H7 (cell line): ENCODE measurements around the gene VEGFD. TPM values are rescaled to one million over a fixed set of nuclear protein-coding genes. Genes with fewer than 3 reads are reported as not detected.

ENCODE experiments used
- DNase-seq: peaks from one replicate; pipeline ENCODE4 v3.0.0; 2012
- H3K27me3 ChIP-seq: 2 replicates; pipeline ENCODE4 v1.6.0; 2011; ENCODE audit warnings: mild to moderate bottlenecking, low read length; ENCODE audit not compliant: control insufficient read depth, insufficient read depth
- H3K36me3 ChIP-seq: replicated peaks from 2 replicates; pipeline ENCODE4 v1.5.1; 2011; ENCODE audit warnings: low read length; ENCODE audit not compliant: control insufficient read depth, insufficient read depth
- H3K4me3 ChIP-seq: 2 replicates; pipeline ENCODE4 v1.5.1; 2011; ENCODE audit warnings: low read depth, mild to moderate bottlenecking, control low read depth, low read length, moderate library complexity; ENCODE audit not compliant: insufficient read depth
- total RNA-seq: library from RNA; depleted of rRNA; stranded (reverse); fragments of >200 nt; shearing (Covaris generic); gene quantifications from 2 replicates; pipeline ENCODE4 v1.2.3, GENCODE V29; 2014

Gene VEGFD
- total RNA-seq, 1 experiment from 2014 or later = 0.80 TPM

DNA sequence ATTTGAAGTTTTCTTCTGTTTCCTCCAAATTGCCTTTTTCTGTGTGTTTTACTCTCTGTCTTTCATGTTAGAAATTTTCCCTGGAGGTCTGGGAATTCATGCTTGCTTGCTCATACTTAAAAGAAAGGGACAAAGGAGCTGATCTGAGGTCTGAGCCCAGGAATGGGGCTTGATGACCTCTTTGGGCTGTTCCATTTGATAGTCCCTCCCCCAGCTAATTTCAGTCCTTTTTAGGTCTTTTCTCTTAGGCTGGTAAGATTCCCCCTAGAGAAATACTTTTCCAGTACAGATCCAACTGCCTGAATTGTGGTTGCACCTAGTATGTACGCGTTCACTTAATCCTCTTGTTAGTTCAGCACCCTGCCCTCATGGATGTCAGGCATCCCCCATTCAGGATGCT, 43.3 kb downstream of the VEGFD start:
- no peak overlapping the region for H3K4me3 ChIP-seq
- no peaks in the 10 kb centered on the region for H3K36me3 ChIP-seq
- peaks cover 2% of the 10 kb centered on the region for H3K27me3 ChIP-seq
- no peak for DNase-seq

DNA sequence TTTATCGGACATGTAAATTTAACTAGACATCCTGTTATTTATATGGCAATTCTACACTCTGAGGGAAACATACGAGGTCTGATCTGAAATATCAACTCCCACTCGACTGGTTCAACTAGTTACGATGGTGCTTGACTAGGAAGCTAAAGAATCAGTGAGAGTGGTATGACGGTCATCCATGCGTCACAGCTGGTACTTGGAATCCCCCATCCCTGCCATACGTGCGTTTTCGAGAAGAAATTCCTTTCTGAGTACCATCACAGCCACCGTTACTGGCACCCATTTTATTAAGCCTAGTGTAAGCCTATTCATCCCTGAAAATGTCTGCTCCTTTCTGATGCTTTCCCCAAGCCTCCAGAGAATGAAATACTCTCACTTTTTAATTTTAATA, 48.2 kb downstream of the VEGFD start:
- H3K27me3 ChIP-seq = no peaks in the 10 kb centered on the region; the same call in 1 of the 2 replicates
- peak overlapping the region; percentile 23 for H3K4me3 ChIP-seq
- H3K36me3 ChIP-seq = no peaks in the 10 kb centered on the region; the same call in 1 of the 2 replicates
- peak; percentile 36 for DNase-seq

- peak; percentile 93 for DNase-seq
- Histone ChIP-seq H3K36me3 (no peaks in the 10 kb centered on the region; the same call in 1 of the 2 replicates), H3K4me3 (peak within 1 kb of the TSS; percentile 68), H3K27me3 (no peaks in the 10 kb centered on the region; the same call in 1 of the 2 replicates)
These were observed 48.8 kb downstream of the VEGFD start, which contains the start of gene PIGA for GRCh38 chrX:15335135-15336022. Gene PIGA (minus strand): TSS chrX:15335523. CDS start chrX:15331930, 3,593 bp downstream.

DNA sequence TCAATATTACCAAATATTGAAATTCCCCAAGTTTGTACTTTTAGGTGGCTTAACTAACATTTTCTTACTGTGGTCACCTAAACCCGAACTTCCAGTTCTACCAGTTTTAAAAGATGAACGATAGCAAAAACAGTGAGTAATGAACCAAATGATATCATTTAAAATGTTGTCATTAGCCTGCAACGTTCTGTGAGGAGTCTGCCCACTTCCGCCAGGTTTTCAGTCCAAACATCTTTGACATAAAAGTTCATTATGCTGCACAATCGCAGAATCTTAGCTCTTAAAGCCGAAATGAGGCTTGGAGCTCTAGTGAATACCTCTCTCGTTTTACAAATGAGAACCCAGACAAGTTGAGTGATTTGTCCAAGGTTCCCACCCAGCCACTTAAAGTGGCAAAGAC, 49.7 kb downstream of the VEGFD start:
- Histone ChIP-seq H3K4me3 (peak overlapping the region; percentile 68), H3K27me3 (no peaks in the 10 kb centered on the region; the same call in 1 of the 2 replicates), H3K36me3 (no peaks in the 10 kb centered on the region; the same call in 1 of the 2 replicates)
- no peak for DNase-seq

GRCh38 chrX:15328821-15329220, 55.4 kb downstream of the VEGFD start:
- no peaks in the 10 kb centered on the region; the same call in none of the 2 replicates for H3K36me3 ChIP-seq
- no peak overlapping the region for H3K4me3 ChIP-seq
- DNase-seq = no peak
- H3K27me3 ChIP-seq = no peaks in the 10 kb centered on the region

DNA sequence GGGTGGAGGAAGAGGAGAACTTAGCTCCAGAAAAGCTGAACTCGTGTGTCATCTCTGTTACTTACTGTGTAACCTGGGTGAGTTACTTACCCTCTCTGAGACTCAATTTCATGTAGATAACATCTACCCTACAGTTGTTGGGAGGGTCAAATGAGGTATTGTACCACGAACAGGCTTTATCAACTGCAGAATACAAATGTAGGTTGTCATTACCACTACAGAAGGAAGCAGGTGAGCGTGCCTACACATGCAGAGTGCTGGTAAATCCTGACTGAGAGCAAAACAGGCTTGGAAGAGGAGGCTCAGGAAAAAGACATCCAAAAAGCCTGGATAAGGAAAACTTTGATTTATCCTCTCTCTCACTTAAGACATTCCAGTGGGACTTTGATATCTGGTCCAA, 56.1 kb downstream of the VEGFD start:
- no peak overlapping the region for H3K4me3 ChIP-seq
- no peak for DNase-seq
- no peaks in the 10 kb centered on the region for H3K27me3 ChIP-seq
- H3K36me3 ChIP-seq = peaks cover 1% of the 10 kb centered on the region

DNA sequence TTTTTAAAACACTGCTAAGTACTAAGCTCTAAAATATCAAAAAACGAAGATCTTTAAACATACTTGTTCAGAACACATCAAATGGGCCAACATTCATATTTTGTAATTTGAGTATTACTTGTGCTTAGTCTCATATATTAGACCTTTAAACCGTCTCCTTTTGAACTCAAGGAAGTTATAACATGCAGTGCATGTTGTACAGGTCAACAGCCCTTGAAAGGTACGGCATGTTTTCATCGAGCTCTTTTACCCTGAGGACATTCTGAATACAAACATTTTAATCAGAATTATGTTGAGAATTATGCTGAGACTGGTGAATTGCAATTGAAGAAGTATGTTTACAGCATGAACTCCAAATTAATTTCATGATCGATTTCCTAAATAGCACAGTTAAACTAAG, 61.7 kb downstream of the VEGFD start:
- H3K27me3 ChIP-seq = no peaks in the 10 kb centered on the region
- no peak for DNase-seq
- H3K4me3 ChIP-seq = no peak overlapping the region
- peaks cover 1% of the 10 kb centered on the region for H3K36me3 ChIP-seq

DNA sequence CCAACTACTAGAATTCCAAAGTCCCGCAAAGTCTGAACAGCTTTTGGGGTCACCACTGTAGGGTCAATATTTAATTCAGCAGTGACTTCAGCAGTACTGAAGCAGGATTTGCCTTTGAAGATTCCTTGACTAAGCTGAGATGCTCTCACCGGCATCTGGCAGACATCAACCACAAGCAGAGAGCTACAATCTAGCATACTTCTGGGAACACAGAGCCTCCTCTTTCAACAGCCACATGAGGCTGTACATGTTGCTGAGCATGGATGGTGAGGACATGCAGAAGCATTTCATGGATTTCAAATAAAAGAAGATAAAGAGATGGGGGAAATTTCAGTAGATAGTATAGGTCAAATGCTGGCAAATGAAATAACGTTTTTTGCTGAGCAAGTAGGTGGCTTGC, 62.1 kb downstream of the VEGFD start:
- no peak for DNase-seq
- Histone ChIP-seq H3K4me3 (no peak overlapping the region), H3K36me3 (peaks cover 1% of the 10 kb centered on the region), H3K27me3 (no peaks in the 10 kb centered on the region)

GRCh38 chrX:15321447-15321846, 62.8 kb downstream of the VEGFD start:
- no peak for DNase-seq
- H3K36me3 ChIP-seq = peaks cover 1% of the 10 kb centered on the region
- H3K4me3 ChIP-seq = no peak overlapping the region
- no peaks in the 10 kb centered on the region for H3K27me3 ChIP-seq

DNA sequence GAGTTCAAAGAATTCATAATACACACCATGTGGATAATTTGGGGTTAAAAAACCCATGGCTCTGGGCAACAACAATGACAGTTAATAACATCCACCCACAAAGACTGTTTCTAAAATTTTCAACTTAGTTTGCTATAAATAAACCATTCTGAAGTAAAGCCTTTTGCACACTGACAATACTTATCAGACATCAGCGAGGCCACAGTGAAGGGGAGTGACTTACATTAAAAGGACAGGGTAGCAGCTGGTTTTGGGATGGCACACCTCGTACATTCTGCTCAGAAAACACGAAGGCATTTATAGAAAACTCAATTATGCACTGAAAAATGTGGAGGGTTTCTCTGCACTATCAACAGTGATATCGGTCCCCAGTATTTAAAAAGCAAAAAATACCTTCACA, 63.9 kb downstream of the VEGFD start:
- Histone ChIP-seq H3K36me3 (peaks cover 1% of the 10 kb centered on the region), H3K4me3 (no peak overlapping the region), H3K27me3 (no peaks in the 10 kb centered on the region)
- DNase-seq = no peak

GRCh38 chrX:15319075-15319474, 65.1 kb downstream of the VEGFD start:
- no peak for DNase-seq
- H3K36me3 ChIP-seq = peaks cover 1% of the 10 kb centered on the region; the same call in 1 of the 2 replicates
- no peaks in the 10 kb centered on the region for H3K27me3 ChIP-seq
- no peak overlapping the region for H3K4me3 ChIP-seq

DNA sequence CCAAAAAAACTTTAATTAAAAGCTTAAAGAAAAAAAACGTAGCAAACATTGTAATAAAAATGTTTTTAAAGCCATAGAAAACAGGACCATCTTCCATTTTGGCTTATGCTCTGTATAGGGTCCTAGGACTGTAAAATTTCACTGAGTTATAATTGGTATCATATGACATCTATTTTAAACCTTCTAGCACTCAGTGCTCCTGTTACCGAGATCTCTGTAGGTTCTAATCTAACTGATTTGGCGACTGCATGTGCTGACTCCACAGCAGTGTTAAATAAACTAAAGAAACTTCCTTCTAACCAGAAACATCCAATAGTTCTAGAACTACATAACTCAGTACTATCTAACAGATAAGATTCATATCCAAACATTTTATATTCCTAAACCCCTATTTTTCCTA, 68.7 kb downstream of the VEGFD start, which contains the start of gene ASB11:
Gene ASB11 (minus strand): TSS at position 132 of the 400 bp plus-strand sequence. CDS start 35 bp downstream, at position 97.
- Histone ChIP-seq H3K4me3 (no peak within 1 kb of the TSS), H3K36me3 (no peaks in the 10 kb centered on the region), H3K27me3 (no peaks in the 10 kb centered on the region)
- no peak for DNase-seq

DNA sequence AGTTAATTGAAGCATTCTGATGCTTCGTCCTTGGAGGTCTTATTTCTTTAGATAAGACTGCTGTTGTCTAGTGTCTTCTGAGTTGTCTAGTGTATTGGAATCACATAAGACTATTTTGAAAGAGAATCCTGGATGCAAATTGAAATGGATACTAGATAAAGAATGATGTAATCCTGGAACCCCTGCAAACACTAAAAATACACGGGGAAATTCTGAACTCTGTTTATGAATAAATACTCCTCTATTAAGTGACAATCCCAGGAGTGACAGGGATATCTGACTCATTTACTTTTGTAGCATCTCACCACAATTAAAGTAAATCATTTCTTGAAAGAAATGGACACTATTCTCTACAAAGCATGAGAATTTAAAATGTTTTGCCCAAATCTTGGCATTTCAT, 69.7 kb downstream of the VEGFD start:
- H3K36me3 ChIP-seq = no peaks in the 10 kb centered on the region
- H3K27me3 ChIP-seq = no peaks in the 10 kb centered on the region
- DNase-seq = no peak
- H3K4me3 ChIP-seq = no peak overlapping the region

- H3K4me3 ChIP-seq = no peak overlapping the region
- DNase-seq = no peak
- H3K36me3 ChIP-seq = no peaks in the 10 kb centered on the region
- no peaks in the 10 kb centered on the region for H3K27me3 ChIP-seq
These were observed 73.1 kb downstream of the VEGFD start for GRCh38 chrX:15311119-15311518.

DNA sequence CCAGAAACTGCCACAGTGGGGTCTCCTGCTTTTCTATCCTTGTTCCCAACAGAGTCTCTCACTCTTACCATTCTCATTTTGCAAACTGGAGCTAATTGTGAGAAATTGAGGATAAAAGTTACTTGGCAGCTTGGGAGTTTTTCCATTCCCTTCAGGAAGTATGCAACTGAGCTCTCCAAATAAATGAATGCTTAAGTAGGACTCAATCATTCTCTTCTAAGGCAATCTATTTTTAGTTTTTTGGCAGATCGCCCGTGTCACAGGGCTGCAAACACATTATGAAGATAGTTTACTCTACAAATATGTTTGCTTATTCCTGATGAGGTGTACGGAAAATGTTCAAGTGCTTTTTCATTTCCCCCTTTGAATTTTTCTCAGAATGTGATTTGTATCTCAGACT, 74.1 kb downstream of the VEGFD start:
- no peak for DNase-seq
- no peak overlapping the region for H3K4me3 ChIP-seq
- H3K36me3 ChIP-seq = no peaks in the 10 kb centered on the region
- H3K27me3 ChIP-seq = no peaks in the 10 kb centered on the region
